HepG2 (cell line): ENCODE measurements around the gene LYPD4. TPM values are rescaled to one million over a fixed set of nuclear protein-coding genes. Genes with fewer than 3 reads are reported as not detected.

ENCODE experiments used
- PHF5A ChIP-seq: IDR thresholded peaks from one replicate; pipeline ENCODE4 v1.6.1; 2018; ENCODE audit warnings: low read depth, missing genetic modification reagents; ENCODE audit not compliant: unreplicated experiment
- ZNF672 ChIP-seq: sonication (generic); formaldehyde crosslinking; IDR thresholded peaks from 2 replicates; pipeline ENCODE4 v1.8.1; 2022; ENCODE audit warnings: missing genetic modification reagents
- ZNF788 ChIP-seq: sonication (generic); formaldehyde crosslinking; IDR thresholded peaks from 2 replicates; pipeline ENCODE4 v1.5.0; 2020; ENCODE audit warnings: mild to moderate bottlenecking, missing genetic modification reagents, borderline replicate concordance
- polyA plus RNA-seq, 8 experiments: library from polyadenylated mRNA; depleted of rRNA in 3 of 8; stranded (reverse) in 7 of 8; unstranded in 1 of 8; fragments of >200 nt; fragmentation: Illumina TruSeq in 4 of 8; extraction: Trizol in 4 of 8; gene quantifications; 2 replicates each; pipeline versions ENCODE4 v1.2.1 to v1.2.3, GENCODE V29; 2011 to 2016; ENCODE audit warnings: low read depth in 4 of 8, missing spikeins in 1 of 8, mixed read lengths in 1 of 8; ENCODE audit not compliant: insufficient read depth in 1 of 8
- total RNA-seq, 5 experiments: library from RNA; depleted of rRNA; stranded (reverse); fragments of >200 nt; fragmentation: Illumina TruSeq; extraction: Trizol; gene quantifications; 2 replicates each; pipeline ENCODE4 v1.2.3, GENCODE V29; 2016; ENCODE audit warnings: low read depth in 1 of 5
- TF ChIP-seq, protein P1 (sequence below): sonication (generic); formaldehyde crosslinking; IDR thresholded peaks from 2 replicates; pipeline ENCODE4 v1.4.0; 2020; ENCODE audit warnings: missing genetic modification reagents, borderline replicate concordance
- TF ChIP-seq, protein P2 (sequence below): sonication (generic); formaldehyde crosslinking; IDR thresholded peaks from 2 replicates; pipeline ENCODE4 v1.4.0; 2020; ENCODE audit warnings: missing genetic modification reagents, borderline replicate concordance
- TF ChIP-seq, protein P3 (sequence below): sonication (generic); formaldehyde crosslinking; IDR thresholded peaks from 2 replicates; pipeline ENCODE4 v1.5.0; 2020; ENCODE audit warnings: mild to moderate bottlenecking, missing genetic modification reagents, borderline replicate concordance
- TF ChIP-seq, protein P4 (sequence below): sonication (generic); formaldehyde crosslinking; IDR thresholded peaks from 2 replicates; pipeline ENCODE4 v1.9.0; 2022; ENCODE audit warnings: low read depth, missing genetic modification reagents

The LYPD4 gene
- total and polyA plus RNA-seq, 2 of the 13 experiments (the other 11 are each of a cell fraction or from before 2014, with no cell fraction given): not detected

DNA sequence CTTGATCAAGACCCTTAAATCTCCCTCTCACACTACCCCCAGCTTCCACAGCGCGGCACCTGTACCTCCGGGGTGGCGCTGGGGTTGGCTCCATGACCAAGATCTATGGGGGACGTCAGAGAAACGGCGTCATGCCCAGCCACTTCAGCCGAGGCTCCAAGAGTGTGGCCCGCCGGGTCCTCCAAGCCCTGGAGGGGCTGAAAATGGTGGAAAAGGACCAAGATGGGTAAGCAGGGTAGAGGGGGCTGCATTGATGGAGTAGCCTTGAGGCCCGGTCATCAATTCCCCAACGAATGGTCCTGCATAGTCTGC, 24.5 kb upstream of the LYPD4 start (continued):
- TF ChIP-seq, protein P1, sequence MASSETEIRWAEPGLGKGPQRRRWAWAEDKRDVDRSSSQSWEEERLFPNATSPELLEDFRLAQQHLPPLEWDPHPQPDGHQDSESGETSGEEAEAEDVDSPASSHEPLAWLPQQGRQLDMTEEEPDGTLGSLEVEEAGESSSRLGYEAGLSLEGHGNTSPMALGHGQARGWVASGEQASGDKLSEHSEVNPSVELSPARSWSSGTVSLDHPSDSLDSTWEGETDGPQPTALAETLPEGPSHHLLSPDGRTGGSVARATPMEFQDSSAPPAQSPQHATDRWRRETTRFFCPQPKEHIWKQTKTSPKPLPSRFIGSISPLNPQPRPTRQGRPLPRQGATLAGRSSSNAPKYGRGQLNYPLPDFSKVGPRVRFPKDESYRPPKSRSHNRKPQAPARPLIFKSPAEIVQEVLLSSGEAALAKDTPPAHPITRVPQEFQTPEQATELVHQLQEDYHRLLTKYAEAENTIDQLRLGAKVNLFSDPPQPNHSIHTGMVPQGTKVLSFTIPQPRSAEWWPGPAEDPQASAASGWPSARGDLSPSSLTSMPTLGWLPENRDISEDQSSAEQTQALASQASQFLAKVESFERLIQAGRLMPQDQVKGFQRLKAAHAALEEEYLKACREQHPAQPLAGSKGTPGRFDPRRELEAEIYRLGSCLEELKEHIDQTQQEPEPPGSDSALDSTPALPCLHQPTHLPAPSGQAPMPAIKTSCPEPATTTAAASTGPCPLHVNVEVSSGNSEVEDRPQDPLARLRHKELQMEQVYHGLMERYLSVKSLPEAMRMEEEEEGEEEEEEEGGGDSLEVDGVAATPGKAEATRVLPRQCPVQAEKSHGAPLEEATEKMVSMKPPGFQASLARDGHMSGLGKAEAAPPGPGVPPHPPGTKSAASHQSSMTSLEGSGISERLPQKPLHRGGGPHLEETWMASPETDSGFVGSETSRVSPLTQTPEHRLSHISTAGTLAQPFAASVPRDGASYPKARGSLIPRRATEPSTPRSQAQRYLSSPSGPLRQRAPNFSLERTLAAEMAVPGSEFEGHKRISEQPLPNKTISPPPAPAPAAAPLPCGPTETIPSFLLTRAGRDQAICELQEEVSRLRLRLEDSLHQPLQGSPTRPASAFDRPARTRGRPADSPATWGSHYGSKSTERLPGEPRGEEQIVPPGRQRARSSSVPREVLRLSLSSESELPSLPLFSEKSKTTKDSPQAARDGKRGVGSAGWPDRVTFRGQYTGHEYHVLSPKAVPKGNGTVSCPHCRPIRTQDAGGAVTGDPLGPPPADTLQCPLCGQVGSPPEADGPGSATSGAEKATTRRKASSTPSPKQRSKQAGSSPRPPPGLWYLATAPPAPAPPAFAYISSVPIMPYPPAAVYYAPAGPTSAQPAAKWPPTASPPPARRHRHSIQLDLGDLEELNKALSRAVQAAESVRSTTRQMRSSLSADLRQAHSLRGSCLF: no peak
- TF ChIP-seq, protein P2, sequence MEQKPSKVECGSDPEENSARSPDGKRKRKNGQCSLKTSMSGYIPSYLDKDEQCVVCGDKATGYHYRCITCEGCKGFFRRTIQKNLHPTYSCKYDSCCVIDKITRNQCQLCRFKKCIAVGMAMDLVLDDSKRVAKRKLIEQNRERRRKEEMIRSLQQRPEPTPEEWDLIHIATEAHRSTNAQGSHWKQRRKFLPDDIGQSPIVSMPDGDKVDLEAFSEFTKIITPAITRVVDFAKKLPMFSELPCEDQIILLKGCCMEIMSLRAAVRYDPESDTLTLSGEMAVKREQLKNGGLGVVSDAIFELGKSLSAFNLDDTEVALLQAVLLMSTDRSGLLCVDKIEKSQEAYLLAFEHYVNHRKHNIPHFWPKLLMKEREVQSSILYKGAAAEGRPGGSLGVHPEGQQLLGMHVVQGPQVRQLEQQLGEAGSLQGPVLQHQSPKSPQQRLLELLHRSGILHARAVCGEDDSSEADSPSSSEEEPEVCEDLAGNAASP (CRISPR knock-in tag): no peak
- no peak for TF ChIP-seq PHF5A (CRISPR knock-in tag)
- TF ChIP-seq, protein P3, sequence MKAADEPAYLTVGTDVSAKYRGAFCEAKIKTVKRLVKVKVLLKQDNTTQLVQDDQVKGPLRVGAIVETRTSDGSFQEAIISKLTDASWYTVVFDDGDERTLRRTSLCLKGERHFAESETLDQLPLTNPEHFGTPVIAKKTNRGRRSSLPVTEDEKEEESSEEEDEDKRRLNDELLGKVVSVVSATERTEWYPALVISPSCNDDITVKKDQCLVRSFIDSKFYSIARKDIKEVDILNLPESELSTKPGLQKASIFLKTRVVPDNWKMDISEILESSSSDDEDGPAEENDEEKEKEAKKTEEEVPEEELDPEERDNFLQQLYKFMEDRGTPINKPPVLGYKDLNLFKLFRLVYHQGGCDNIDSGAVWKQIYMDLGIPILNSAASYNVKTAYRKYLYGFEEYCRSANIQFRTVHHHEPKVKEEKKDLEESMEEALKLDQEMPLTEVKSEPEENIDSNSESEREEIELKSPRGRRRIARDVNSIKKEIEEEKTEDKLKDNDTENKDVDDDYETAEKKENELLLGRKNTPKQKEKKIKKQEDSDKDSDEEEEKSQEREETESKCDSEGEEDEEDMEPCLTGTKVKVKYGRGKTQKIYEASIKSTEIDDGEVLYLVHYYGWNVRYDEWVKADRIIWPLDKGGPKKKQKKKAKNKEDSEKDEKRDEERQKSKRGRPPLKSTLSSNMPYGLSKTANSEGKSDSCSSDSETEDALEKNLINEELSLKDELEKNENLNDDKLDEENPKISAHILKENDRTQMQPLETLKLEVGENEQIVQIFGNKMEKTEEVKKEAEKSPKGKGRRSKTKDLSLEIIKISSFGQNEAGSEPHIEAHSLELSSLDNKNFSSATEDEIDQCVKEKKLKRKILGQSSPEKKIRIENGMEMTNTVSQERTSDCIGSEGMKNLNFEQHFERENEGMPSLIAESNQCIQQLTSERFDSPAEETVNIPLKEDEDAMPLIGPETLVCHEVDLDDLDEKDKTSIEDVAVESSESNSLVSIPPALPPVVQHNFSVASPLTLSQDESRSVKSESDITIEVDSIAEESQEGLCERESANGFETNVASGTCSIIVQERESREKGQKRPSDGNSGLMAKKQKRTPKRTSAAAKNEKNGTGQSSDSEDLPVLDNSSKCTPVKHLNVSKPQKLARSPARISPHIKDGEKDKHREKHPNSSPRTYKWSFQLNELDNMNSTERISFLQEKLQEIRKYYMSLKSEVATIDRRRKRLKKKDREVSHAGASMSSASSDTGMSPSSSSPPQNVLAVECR (CRISPR knock-in tag): no peak
- TF ChIP-seq, protein P4, sequence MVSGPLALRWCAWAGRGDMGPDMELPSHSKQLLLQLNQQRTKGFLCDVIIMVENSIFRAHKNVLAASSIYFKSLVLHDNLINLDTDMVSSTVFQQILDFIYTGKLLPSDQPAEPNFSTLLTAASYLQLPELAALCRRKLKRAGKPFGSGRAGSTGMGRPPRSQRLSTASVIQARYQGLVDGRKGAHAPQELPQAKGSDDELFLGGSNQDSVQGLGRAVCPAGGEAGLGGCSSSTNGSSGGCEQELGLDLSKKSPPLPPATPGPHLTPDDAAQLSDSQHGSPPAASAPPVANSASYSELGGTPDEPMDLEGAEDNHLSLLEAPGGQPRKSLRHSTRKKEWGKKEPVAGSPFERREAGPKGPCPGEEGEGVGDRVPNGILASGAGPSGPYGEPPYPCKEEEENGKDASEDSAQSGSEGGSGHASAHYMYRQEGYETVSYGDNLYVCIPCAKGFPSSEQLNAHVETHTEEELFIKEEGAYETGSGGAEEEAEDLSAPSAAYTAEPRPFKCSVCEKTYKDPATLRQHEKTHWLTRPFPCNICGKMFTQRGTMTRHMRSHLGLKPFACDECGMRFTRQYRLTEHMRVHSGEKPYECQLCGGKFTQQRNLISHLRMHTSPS (CRISPR knock-in tag): no peak
- no peak for TF ChIP-seq ZNF672 (CRISPR knock-in tag)
- TF ChIP-seq ZNF788 (CRISPR knock-in tag): no peak
- TF ChIP-seq, all 625 proteins: peak for 0
